ENCODE data around the gene FAM13C.
"Not testable (repeated sequence)": the region's sequence is repeated elsewhere in the genome, so short reads cannot be mapped to it uniquely, and the experiment has no call there.

Gene FAM13C

GRCh38 chr10:59244871-59245270, 117.5 kb downstream of the FAM13C start:
- peaks cover 3% of the 10 kb centered on the region for H3K27me3 Mint-ChIP-seq (ENCODE audit: low read depth, poor library complexity)
- H3K4me1 Mint-ChIP-seq: no peaks in the 10 kb centered on the region
- no peak for DNase-seq
- H3K4me3 Mint-ChIP-seq: no peak overlapping the region
- no peaks in the 10 kb centered on the region for H3K9me3 Mint-ChIP-seq
- H3K36me3 Mint-ChIP-seq (ENCODE audit: low read depth): no peaks in the 10 kb centered on the region
- no peak overlapping the region for H3K27ac Mint-ChIP-seq
- no peak for TF ChIP-seq CTCF (IDR thresholded peaks at IDR 0.05)

GRCh38 chr10:59243611-59244195, 118.6 kb downstream of the FAM13C start:
- H3K27ac Mint-ChIP-seq: no peak overlapping the region
- TF ChIP-seq CTCF (IDR thresholded peaks at IDR 0.05): no peak
- peaks cover 6% of the 10 kb centered on the region for H3K36me3 Mint-ChIP-seq (ENCODE audit: low read depth)
- peaks cover 8% of the 10 kb centered on the region for H3K9me3 Mint-ChIP-seq
- peaks cover 3% of the 10 kb centered on the region for H3K27me3 Mint-ChIP-seq (ENCODE audit: low read depth, poor library complexity)
- no peak overlapping the region for H3K4me3 Mint-ChIP-seq
- DNase-seq: no peak
- no peaks in the 10 kb centered on the region for H3K4me1 Mint-ChIP-seq

GRCh38 chr10:59242991-59243390, 119.4 kb downstream of the FAM13C start:
- no peak for TF ChIP-seq CTCF (IDR thresholded peaks at IDR 0.05)
- Mint-ChIP-seq H3K9me3 (peaks cover 8% of the 10 kb centered on the region), H3K4me3 (no peak overlapping the region), H3K27me3 (ENCODE audit: low read depth, poor library complexity) (peaks cover 3% of the 10 kb centered on the region), H3K36me3 (ENCODE audit: low read depth) (peaks cover 7% of the 10 kb centered on the region), H3K27ac (no peak overlapping the region), H3K4me1 (no peaks in the 10 kb centered on the region)
- no peak for DNase-seq

GRCh38 chr10:59242057-59242456, 120.3 kb downstream of the FAM13C start:
- Mint-ChIP-seq H3K9me3 (peaks cover 8% of the 10 kb centered on the region), H3K27me3 (ENCODE audit: low read depth, poor library complexity) (peaks cover 6% of the 10 kb centered on the region), H3K27ac (no peak overlapping the region), H3K4me3 (no peak overlapping the region), H3K36me3 (ENCODE audit: low read depth) (peaks cover 7% of the 10 kb centered on the region), H3K4me1 (no peaks in the 10 kb centered on the region)
- DNase-seq: no peak
- TF ChIP-seq CTCF (IDR thresholded peaks at IDR 0.05): no peak

GRCh38 chr10:59240582-59241183, 121.7 kb downstream of the FAM13C start:
- DNase-seq: peak; percentile 16
- Mint-ChIP-seq H3K4me3 (no peak overlapping the region), H3K36me3 (ENCODE audit: low read depth) (peaks cover 7% of the 10 kb centered on the region), H3K27ac (no peak overlapping the region), H3K9me3 (peaks cover 8% of the 10 kb centered on the region), H3K4me1 (no peaks in the 10 kb centered on the region), H3K27me3 (ENCODE audit: low read depth, poor library complexity) (peaks cover 8% of the 10 kb centered on the region)
- peak; percentile 65 for TF ChIP-seq CTCF (IDR thresholded peaks at IDR 0.05)

GRCh38 chr10:59239108-59239507, 123.2 kb downstream of the FAM13C start:
- not testable (repeated sequence) for DNase-seq; H3K27ac Mint-ChIP-seq; H3K36me3 Mint-ChIP-seq (ENCODE audit: low read depth); H3K9me3 Mint-ChIP-seq; H3K4me3 Mint-ChIP-seq; H3K4me1 Mint-ChIP-seq; H3K27me3 Mint-ChIP-seq (ENCODE audit: low read depth, poor library complexity)

Data from nephron progenitor cell (in vitro differentiated cells).